Fibroblast of mammary gland (primary cell): ENCODE measurements around the gene BAIAP2L2.
A peak's percentile ranks its signal among the peaks of the same experiment; 100 is the strongest.
"Not testable (repeated sequence)": the region's sequence is repeated elsewhere in the genome, so short reads cannot be mapped to it uniquely, and the experiment has no call there.

ENCODE experiments used
- DNase-seq: peaks from one replicate; pipeline ENCODE4 v3.0.0-alpha.2; 2010; ENCODE audit warnings: low read depth
- H3K4me3 ChIP-seq: 2 replicates; pipeline ENCODE4 v1.5.1; 2011; ENCODE audit warnings: low read depth, mild to moderate bottlenecking, low read length, moderate library complexity; ENCODE audit not compliant: control insufficient read depth
- TF ChIP-seq, protein P1 (sequence below): conservative IDR thresholded peaks from 2 replicates; pipeline ENCODE4 v1.5.1; 2011; ENCODE audit warnings: low read depth, low read length, inconsistent platforms; ENCODE audit not compliant: control insufficient read depth, insufficient read depth

The BAIAP2L2 gene, protein sequence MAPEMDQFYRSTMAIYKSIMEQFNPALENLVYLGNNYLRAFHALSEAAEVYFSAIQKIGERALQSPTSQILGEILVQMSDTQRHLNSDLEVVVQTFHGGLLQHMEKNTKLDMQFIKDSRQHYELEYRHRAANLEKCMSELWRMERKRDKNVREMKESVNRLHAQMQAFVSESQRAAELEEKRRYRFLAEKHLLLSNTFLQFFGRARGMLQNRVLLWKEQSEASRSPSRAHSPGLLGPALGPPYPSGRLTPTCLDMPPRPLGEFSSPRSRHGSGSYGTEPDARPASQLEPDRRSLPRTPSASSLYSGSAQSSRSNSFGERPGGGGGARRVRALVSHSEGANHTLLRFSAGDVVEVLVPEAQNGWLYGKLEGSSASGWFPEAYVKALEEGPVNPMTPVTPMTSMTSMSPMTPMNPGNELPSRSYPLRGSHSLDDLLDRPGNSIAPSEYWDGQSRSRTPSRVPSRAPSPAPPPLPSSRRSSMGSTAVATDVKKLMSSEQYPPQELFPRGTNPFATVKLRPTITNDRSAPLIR

DNA sequence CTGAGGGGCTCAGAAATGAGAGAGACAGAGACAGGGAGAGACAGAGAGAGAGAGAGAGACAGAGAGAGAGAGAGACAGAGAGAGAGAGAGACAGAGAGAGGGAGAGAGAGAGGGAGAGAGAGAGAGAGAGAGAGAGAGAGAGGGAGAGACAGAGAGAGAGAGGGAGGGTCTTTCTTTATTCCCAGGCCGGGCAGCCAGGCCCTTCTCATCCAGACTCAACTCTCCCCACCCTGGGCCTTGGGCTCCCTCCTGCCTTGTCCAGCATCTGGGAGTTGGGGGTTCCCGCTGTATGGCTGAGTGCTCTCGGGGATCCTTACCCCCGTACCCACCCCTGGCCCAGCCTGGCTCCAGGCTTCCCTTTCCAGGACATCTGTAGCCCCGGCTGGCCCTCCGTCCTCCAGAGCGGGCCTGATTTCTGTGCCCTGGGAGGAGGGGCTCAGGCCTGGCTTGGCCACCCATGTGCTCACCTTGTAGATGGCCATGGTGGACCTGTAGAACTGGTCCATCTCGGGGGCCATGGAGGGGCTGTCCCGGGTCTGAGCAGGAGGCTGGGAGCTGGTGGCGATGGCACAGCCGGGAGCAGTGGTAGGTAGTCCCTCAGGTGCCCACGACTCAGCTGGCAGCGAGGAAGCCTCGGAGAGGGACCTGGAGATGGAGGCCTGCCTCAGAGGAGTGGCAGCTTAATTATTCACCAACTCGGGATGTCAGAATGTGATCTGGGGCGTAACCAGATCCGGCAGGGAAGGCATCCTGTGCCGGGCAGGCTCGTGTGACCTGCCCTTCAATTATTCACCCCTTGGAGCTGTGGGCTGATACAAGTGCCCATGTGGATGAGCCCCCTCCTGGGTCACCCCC is at the start of gene BAIAP2L2:
Gene BAIAP2L2 (minus strand): TSS at position 677 of the 855 bp plus-strand sequence. CDS start 159 bp downstream, at position 518.
- TF ChIP-seq, protein P1, sequence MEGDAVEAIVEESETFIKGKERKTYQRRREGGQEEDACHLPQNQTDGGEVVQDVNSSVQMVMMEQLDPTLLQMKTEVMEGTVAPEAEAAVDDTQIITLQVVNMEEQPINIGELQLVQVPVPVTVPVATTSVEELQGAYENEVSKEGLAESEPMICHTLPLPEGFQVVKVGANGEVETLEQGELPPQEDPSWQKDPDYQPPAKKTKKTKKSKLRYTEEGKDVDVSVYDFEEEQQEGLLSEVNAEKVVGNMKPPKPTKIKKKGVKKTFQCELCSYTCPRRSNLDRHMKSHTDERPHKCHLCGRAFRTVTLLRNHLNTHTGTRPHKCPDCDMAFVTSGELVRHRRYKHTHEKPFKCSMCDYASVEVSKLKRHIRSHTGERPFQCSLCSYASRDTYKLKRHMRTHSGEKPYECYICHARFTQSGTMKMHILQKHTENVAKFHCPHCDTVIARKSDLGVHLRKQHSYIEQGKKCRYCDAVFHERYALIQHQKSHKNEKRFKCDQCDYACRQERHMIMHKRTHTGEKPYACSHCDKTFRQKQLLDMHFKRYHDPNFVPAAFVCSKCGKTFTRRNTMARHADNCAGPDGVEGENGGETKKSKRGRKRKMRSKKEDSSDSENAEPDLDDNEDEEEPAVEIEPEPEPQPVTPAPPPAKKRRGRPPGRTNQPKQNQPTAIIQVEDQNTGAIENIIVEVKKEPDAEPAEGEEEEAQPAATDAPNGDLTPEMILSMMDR = no peak
- H3K4me3 ChIP-seq = no peak within 1 kb of the TSS
- DNase-seq = no peak

DNA sequence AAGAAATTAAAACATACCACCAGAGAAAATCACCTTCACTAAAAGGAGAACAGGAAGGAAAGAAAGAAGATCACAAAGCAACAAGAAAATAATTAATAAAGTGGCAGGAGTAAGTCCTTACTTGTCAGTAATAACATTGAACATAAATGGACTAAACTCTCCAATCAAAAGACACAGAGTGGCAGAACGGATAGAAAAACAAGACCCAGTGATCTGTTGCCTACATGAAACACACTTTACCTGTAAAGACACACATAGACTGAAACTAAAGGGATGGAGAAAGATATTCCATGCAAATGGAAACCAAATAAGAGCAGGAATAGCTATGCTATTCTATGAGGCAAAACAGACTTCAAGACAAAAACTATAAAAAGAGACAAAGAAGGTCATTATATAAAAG is 45.2 kb upstream of the BAIAP2L2 start:
- TF ChIP-seq, protein P1 = no peak
- no peak for DNase-seq
- no peak overlapping the region for H3K4me3 ChIP-seq

DNA sequence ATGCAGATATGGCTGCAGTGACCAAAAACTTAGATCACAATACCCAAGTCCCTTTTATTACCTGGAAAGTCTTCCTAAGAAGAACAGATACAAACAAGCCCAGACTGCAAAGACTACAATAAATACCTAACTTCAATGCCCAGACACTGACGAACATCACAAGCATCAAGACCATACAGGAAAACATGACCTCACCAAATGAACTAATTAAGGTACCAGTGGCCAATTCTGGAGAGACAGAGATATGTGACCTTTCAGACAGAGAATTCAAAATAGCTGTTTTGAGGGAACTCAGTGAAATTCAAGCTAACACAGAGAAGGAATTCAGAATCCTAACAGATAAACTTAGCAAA is 44.1 kb upstream of the BAIAP2L2 start:
- H3K4me3 ChIP-seq, DNase-seq: not testable (repeated sequence)

DNA sequence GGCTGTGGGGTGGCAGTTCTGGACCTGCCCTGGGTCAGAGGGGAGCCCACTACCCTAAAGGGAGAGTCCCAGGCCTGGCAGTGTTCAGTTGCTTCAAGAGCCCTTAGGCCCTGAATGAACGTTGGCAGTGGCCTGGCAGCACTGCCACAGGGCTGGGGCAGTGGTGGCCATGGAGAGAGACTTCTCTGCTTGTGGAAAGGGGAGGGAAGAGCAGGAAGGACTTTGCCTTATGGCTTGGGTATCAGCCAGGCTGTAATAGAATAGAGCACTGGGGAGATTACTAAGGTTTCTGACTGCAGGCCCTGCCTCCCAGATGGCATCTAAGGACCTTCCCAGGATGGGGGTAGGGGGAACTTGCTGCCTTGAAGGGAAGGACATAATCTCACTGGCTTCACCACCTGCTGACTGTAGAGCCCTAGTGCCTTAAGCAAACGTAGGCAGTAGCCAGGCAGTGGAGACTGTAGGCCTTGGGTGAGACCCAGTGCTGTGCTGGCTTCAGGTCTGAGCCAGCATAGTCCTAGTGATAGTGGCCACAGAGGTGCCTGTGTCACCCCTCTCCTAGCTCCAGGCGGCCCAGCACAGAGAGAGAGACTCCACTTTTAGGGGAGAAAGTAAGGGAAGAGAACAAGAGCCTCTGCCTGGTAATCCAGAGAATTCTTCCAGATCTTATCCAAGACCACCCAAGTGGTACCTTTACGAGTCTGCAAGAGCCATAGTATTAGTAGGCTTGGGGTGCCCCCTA is 43.5 kb upstream of the BAIAP2L2 start:
- H3K4me3 ChIP-seq = no peak overlapping the region
- DNase-seq = no peak
- TF ChIP-seq, protein P1 = no peak

DNA sequence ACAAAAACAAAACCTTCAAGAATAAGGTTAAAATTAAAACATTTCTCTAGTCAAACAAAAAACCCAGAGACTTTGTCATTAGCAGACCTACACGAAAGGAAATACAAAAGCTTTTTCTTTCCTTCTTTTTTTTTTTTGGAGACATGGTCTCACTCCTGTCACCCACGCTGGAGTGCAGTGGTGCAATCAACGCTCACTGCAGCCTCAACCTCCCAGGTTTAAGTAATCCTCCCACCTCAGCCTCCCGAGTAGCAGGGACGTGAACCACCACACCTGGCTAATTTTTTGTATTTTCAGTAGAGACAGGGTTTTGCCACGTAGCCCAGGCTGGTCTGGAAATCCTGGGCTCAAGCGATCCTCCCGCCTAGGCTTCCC is 40.6 kb upstream of the BAIAP2L2 start:
- TF ChIP-seq, protein P1 = no peak
- no peak overlapping the region for H3K4me3 ChIP-seq
- DNase-seq = no peak

DNA sequence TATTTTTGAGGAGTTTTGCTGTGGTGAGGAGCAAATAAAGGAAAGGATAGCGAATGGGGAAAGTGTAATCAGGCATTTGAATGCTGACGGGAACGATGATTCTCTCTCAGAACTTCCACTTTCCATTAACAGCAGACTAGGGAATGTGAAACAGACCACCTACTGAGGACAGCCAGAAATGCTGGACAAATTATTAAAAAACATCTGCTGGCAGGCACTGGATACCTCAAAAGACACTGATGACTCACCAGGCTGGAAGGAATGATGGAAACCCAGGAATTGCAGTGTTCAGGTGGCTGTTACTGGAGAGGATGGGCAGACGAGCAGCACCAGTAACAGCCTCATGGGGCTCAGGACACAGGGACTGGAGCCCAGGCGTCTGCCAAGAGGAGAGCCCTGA is 37.8 kb upstream of the BAIAP2L2 start:
- peak; percentile 60 for DNase-seq
- TF ChIP-seq, protein P1 = no peak
- H3K4me3 ChIP-seq = no peak overlapping the region

DNA sequence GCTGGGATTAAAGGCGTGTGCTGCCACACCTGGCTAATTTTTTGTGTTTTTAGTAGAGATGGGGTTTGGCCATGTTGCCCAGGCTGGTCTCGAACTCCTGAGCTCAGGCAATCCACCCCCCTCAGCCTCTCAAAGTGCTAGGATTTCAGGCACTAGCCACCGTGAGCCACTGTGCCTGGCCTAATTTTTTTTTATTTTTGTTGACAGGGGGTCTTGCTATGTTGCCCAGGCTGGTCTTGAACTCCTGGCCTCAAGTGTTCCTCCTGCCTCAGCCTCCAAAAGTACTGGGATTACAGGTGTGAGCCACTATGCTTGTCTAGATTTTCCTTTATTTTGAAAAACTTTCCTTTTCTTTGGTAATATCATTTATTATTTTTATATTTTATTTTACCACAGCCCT is 35.7 kb upstream of the BAIAP2L2 start:
- not testable (repeated sequence) for DNase-seq, H3K4me3 ChIP-seq
